Caco-2 (cell line): ENCODE results near the gene STX17. TPM values are rescaled to one million over a fixed set of nuclear protein-coding genes. Genes with fewer than 3 reads are reported as not detected.

Source experiments
- BruUV-seq: library from RNA; stranded (reverse); fragments of 400-500 nt; replicated peaks from 2 replicates; lab custom pipeline; 2021; lab: Mats Ljungman, UMichigan
- CTCF ChIA-PET: fragments of 300-600 bp; sonication (Branson Sonifier 250); formaldehyde crosslinking; loops from one replicate; lab custom pipeline; 2022; ENCODE audit warnings: antibody characterized with exemption; lab: Charles Lee
- POLR2A ChIA-PET: fragments of 300-600 bp; sonication (Branson Sonifier 250); formaldehyde crosslinking; loops from one replicate; lab custom pipeline; 2022; ENCODE audit warnings: antibody characterized with exemption; lab: Charles Lee
- DNase-seq, 2 experiments: peaks; one replicate each; pipeline versions ENCODE4 v3.0.0 to v3.0.0-alpha.2; 2020 to 2022
- H3K27me3 ChIP-seq: replicated peaks from 2 replicates; pipeline ENCODE4 v1.6.0; 2011; ENCODE audit warnings: low read length; ENCODE audit not compliant: control insufficient read depth, insufficient read depth
- H3K36me3 ChIP-seq: 2 replicates; pipeline ENCODE4 v1.5.1; 2011; ENCODE audit warnings: low read length; ENCODE audit not compliant: control insufficient read depth, insufficient read depth
- H3K4me1 ChIP-seq: fragments of 250-450 bp; sonication (Bioruptor Pico); 2 replicates; pipeline ENCODE4 v1.5.1; 2020; ENCODE audit warnings: mild to moderate bottlenecking
- H3K4me3 ChIP-seq: 2 replicates; pipeline ENCODE4 v1.5.1; 2011; ENCODE audit warnings: low read depth, mild to moderate bottlenecking, control low read depth, low read length
- H3K9me3 ChIP-seq: fragments of 250-450 bp; sonication (Bioruptor Pico); 2 replicates; pipeline ENCODE4 v1.5.1; 2020; ENCODE audit warnings: mild to moderate bottlenecking, moderate library complexity
- H3K27ac Mint-ChIP-seq: one replicate; pipeline ENCODE4 v1.8.0; 2022; ENCODE audit warnings: mixed read lengths; ENCODE audit not compliant: unreplicated experiment
- H3K27me3 Mint-ChIP-seq: one replicate; pipeline ENCODE4 v1.8.0; 2022; ENCODE audit warnings: mixed read lengths; ENCODE audit not compliant: insufficient read depth, unreplicated experiment
- H3K36me3 Mint-ChIP-seq: one replicate; pipeline ENCODE4 v1.8.0; 2022; ENCODE audit warnings: mild to moderate bottlenecking, mixed read lengths; ENCODE audit not compliant: insufficient read depth, unreplicated experiment
- H3K4me1 Mint-ChIP-seq: one replicate; pipeline ENCODE4 v1.8.0; 2022; ENCODE audit warnings: low read depth, mixed read lengths; ENCODE audit not compliant: unreplicated experiment
- H3K4me3 Mint-ChIP-seq: one replicate; pipeline ENCODE4 v1.8.0; 2022; ENCODE audit warnings: mild to moderate bottlenecking, moderate library complexity, mixed read lengths; ENCODE audit not compliant: unreplicated experiment
- H3K9me3 Mint-ChIP-seq: one replicate; pipeline ENCODE4 v1.8.0; 2022; ENCODE audit warnings: mixed read lengths; ENCODE audit not compliant: unreplicated experiment
- intact Hi-C: fragments of 100-400 bp; cut with micrococcal nuclease; formaldehyde crosslinking; loops from one replicate; pipeline ENCODE4 v1.10.0; 2022; ENCODE audit not compliant: unreplicated experiment
- total RNA-seq: library from RNA; stranded (reverse); gene quantifications from 2 replicates; pipeline ENCODE4 v1.2.3, GENCODE V29; 2022
- TF ChIP-seq, protein P1 (sequence below), 2 experiments: fragments of 200-600 bp in 1 of 2; IDR thresholded peaks; 1 replicate in 1 of 2; 2 replicates in 1 of 2; pipeline versions ENCODE4 v1.5.1 to v1.8.0; 2011 to 2022; ENCODE audit warnings: antibody characterized with exemption in 1 of 2, control low read depth in 1 of 2, inconsistent platforms in 1 of 2, low read depth in 1 of 2, low read length in 1 of 2, mild to moderate bottlenecking in 1 of 2, moderate library complexity in 1 of 2; ENCODE audit not compliant: insufficient read depth in 1 of 2, severe bottlenecking in 1 of 2, unreplicated experiment in 1 of 2

Gene STX17
- total RNA-seq, 1 experiment from 2014 or later: 40.2 TPM

DNA sequence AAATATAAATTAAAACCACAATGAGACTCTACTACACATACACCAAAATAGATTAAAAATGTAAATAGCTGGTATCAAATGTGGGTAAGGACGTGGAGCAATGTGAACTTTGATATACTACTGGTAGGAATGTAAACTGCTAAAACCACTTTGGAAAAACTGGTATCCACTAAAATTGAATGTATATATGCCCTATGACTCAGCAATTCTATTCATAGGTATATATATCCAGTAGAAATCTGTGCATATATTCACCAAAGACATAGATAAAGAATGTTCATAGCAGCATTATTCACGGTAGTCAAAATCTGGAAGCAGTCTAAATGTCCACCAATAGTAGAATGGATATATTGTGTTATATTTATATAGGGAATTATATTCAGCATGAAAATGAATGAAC lies 107.1 kb downstream of the STX17 start:
- H3K4me3 Mint-ChIP-seq: no peak overlapping the region
- Histone ChIP-seq H3K27me3 (no peaks in the 10 kb centered on the region), H3K4me1 (no peaks in the 10 kb centered on the region), H3K9me3 (peaks cover 7% of the 10 kb centered on the region), H3K36me3 (no peaks in the 10 kb centered on the region), H3K4me3 (no peak overlapping the region)
- no peaks in the 10 kb centered on the region for H3K4me1 Mint-ChIP-seq
- ChIA-PET CTCF (no interaction called here), POLR2A (no interaction called here)
- no peak overlapping the region for H3K27ac Mint-ChIP-seq
- no peaks in the 10 kb centered on the region for H3K27me3 Mint-ChIP-seq
- no peak for DNase-seq
- intact Hi-C loops: loop anchor here (5.0 kb wide), 2 partner anchors 831 to 851 kb away; no protein-coding TSS in a partner anchor
- BruUV-seq: no TSS peak
- peaks cover 10% of the 10 kb centered on the region for H3K9me3 Mint-ChIP-seq
- TF ChIP-seq, protein P1, sequence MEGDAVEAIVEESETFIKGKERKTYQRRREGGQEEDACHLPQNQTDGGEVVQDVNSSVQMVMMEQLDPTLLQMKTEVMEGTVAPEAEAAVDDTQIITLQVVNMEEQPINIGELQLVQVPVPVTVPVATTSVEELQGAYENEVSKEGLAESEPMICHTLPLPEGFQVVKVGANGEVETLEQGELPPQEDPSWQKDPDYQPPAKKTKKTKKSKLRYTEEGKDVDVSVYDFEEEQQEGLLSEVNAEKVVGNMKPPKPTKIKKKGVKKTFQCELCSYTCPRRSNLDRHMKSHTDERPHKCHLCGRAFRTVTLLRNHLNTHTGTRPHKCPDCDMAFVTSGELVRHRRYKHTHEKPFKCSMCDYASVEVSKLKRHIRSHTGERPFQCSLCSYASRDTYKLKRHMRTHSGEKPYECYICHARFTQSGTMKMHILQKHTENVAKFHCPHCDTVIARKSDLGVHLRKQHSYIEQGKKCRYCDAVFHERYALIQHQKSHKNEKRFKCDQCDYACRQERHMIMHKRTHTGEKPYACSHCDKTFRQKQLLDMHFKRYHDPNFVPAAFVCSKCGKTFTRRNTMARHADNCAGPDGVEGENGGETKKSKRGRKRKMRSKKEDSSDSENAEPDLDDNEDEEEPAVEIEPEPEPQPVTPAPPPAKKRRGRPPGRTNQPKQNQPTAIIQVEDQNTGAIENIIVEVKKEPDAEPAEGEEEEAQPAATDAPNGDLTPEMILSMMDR (IDR thresholded peaks at IDR 0.05; ENCODE audit: insufficient read depth in 1 of 2, low read depth in 1 of 2, low read length in 1 of 2, severe bottlenecking in 1 of 2, unreplicated experiment in 1 of 2): no peak
- H3K36me3 Mint-ChIP-seq: peaks cover 21% of the 10 kb centered on the region

DNA sequence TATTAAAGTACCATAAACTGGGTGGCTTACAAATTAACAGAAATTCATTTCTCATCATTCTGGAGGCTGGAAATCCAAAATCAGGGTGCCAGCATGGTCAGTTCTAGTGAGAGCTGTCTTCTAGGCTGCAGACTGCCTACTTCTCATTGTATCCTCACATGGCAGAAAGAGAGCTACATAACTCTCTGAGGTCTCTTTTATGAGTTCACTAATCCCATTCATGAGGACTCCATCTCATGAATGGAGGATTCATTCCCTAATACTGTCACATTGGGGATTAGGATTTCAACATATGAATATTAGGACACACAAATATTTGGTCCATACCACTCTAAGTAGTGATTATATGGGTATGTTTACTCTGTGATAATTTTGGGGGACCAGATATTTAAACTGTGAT lies 108.4 kb downstream of the STX17 start:
- no peak for DNase-seq
- ChIA-PET POLR2A (no interaction called here), CTCF (no interaction called here)
- H3K9me3 Mint-ChIP-seq: peaks cover 10% of the 10 kb centered on the region
- no peaks in the 10 kb centered on the region for H3K36me3 ChIP-seq
- BruUV-seq: no TSS peak
- TF ChIP-seq, protein P1 (IDR thresholded peaks at IDR 0.05; ENCODE audit: insufficient read depth in 1 of 2, low read depth in 1 of 2, low read length in 1 of 2, severe bottlenecking in 1 of 2, unreplicated experiment in 1 of 2): no peak
- H3K9me3 ChIP-seq: peaks cover 7% of the 10 kb centered on the region
- no peaks in the 10 kb centered on the region for H3K27me3 ChIP-seq
- no peak overlapping the region for H3K27ac Mint-ChIP-seq
- no peaks in the 10 kb centered on the region for H3K27me3 Mint-ChIP-seq
- H3K4me1 ChIP-seq: no peaks in the 10 kb centered on the region
- peaks cover 18% of the 10 kb centered on the region for H3K36me3 Mint-ChIP-seq
- intact Hi-C loops: loop anchor here (5.0 kb wide), 2 partner anchors 833 to 853 kb away; no protein-coding TSS in a partner anchor
- H3K4me3 Mint-ChIP-seq: no peak overlapping the region
- H3K4me1 Mint-ChIP-seq: no peaks in the 10 kb centered on the region
- no peak overlapping the region for H3K4me3 ChIP-seq

DNA sequence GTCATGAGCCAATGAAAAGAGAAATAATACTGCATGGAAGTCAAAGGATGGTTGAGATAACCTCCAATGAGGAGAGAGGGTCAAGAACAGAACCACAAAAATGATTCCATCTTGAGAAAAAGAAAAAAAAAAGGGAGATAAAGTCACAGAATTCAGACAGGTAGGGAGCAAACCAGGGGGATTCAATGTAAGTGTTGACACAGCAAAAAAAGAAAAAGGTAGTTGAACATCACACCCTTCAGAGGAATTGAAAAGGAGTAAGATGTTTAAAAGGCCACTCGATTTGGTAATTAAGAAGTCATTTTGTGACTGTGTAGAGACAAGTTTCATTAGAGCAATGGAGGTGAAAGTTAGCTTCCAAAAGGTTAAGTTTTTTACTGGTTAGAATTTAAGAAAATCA lies 113.1 kb downstream of the STX17 start:
- no peaks in the 10 kb centered on the region for H3K27me3 ChIP-seq
- H3K27ac Mint-ChIP-seq: no peak overlapping the region
- ChIA-PET CTCF (no interaction called here), POLR2A (no interaction called here)
- no peak overlapping the region for H3K4me3 Mint-ChIP-seq
- H3K36me3 Mint-ChIP-seq: no peaks in the 10 kb centered on the region
- H3K4me1 ChIP-seq: no peaks in the 10 kb centered on the region
- H3K9me3 ChIP-seq: no peaks in the 10 kb centered on the region
- no peaks in the 10 kb centered on the region for H3K9me3 Mint-ChIP-seq
- intact Hi-C loops: no loop called here
- H3K36me3 ChIP-seq: no peaks in the 10 kb centered on the region
- no TSS peak for BruUV-seq
- H3K4me1 Mint-ChIP-seq: no peaks in the 10 kb centered on the region
- TF ChIP-seq, protein P1 (IDR thresholded peaks at IDR 0.05; ENCODE audit: insufficient read depth in 1 of 2, low read depth in 1 of 2, low read length in 1 of 2, severe bottlenecking in 1 of 2, unreplicated experiment in 1 of 2): no peak
- no peaks in the 10 kb centered on the region for H3K27me3 Mint-ChIP-seq
- no peak overlapping the region for H3K4me3 ChIP-seq
- DNase-seq: no peak

Other genes with a start within 250 kb of the STX17 start
- 0.39 and 0.44 TPM in 2 replicates for gene NR4A3, start 84.8 kb upstream of the STX17 start, total RNA-seq
- 23.9 and 25.6 TPM in 2 replicates for gene ERP44, start 192.3 kb downstream of the STX17 start, total RNA-seq
- gene INVS, start 192.6 kb downstream of the STX17 start, total RNA-seq: 15.6 and 17.3 TPM in 2 replicates